Measurements from ENCODE around the gene SAMD11. TPM values are rescaled to one million over a fixed set of nuclear protein-coding genes. Genes with fewer than 3 reads are reported as not detected.

The SAMD11 gene
- polyA plus RNA-seq, 1 donor from 2014 or later = 21.6 TPM

DNA sequence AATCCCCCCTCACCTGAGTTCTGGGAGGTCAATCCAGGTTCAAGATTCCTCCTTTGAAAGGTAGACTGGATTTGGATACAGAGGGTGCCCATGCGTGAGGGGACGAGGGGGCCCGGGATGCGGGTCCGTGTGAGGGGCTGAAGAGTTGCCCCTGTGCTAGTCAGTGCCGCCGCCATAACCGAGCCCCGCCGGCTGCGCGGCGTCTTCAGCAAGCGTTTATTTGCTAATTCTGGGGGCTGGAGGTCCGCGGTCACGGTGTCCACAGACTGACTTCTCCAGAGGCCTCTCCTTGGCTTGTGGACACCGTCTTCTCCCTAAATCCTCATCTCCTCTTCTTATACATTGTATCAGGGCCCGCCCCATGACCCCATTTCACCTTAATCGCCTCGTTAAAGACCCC, 20.9 kb upstream of the SAMD11 start:
- Histone ChIP-seq H3K4me2 (ENCODE audit: low read length) (no peak overlapping the region), H3K27ac (ENCODE audit: low read length) (no peak overlapping the region), H3K79me2 (replicated peaks; ENCODE audit: insufficient read depth, low read length) (no peaks in the 10 kb centered on the region), H3K9ac (ENCODE audit: low read length) (no peak overlapping the region), H3F3A (ENCODE audit: insufficient read depth, low read length, poor library complexity, severe bottlenecking) (no peaks in the 10 kb centered on the region), H4K20me1 (ENCODE audit: insufficient read depth) (no peaks in the 10 kb centered on the region), H3K36me3 (ENCODE audit: insufficient read depth, low read length) (no peaks in the 10 kb centered on the region), H3K9me3 (ENCODE audit: low read length) (no peaks in the 10 kb centered on the region), H3K4me3 (ENCODE audit: low read length) (no peak overlapping the region), H3K27me3 (ENCODE audit: insufficient read depth, low read depth, low read length) (no peaks in the 10 kb centered on the region), H3K9me2 (ENCODE audit: insufficient read depth, low read length) (no peaks in the 10 kb centered on the region), H2AFZ (ENCODE audit: low read depth, low read length) (no peak overlapping the region)
- no peak for TF ChIP-seq RAD21 (conservative IDR thresholded peaks at IDR 0.05)
- no peak for TF ChIP-seq TAF1 (IDR thresholded peaks at IDR 0.05; ENCODE audit: low read depth)
- no peak for TF ChIP-seq EZH2 (IDR thresholded peaks at IDR 0.05; ENCODE audit: borderline replicate concordance, insufficient read depth, low read length, poor library complexity, severe bottlenecking)
- TF ChIP-seq SMC3 (conservative IDR thresholded peaks at IDR 0.05; ENCODE audit: poor library complexity) = no peak
- no peak for TF ChIP-seq POLR2AphosphoS5 (IDR thresholded peaks at IDR 0.05)
- no peak for TF ChIP-seq EP300 (conservative IDR thresholded peaks at IDR 0.05; ENCODE audit: poor library complexity, severe bottlenecking)
- TF ChIP-seq, protein P1, sequence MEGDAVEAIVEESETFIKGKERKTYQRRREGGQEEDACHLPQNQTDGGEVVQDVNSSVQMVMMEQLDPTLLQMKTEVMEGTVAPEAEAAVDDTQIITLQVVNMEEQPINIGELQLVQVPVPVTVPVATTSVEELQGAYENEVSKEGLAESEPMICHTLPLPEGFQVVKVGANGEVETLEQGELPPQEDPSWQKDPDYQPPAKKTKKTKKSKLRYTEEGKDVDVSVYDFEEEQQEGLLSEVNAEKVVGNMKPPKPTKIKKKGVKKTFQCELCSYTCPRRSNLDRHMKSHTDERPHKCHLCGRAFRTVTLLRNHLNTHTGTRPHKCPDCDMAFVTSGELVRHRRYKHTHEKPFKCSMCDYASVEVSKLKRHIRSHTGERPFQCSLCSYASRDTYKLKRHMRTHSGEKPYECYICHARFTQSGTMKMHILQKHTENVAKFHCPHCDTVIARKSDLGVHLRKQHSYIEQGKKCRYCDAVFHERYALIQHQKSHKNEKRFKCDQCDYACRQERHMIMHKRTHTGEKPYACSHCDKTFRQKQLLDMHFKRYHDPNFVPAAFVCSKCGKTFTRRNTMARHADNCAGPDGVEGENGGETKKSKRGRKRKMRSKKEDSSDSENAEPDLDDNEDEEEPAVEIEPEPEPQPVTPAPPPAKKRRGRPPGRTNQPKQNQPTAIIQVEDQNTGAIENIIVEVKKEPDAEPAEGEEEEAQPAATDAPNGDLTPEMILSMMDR (IDR thresholded peaks at IDR 0.05; ENCODE audit: poor library complexity, severe bottlenecking) = no peak

- Histone ChIP-seq H4K20me1 (ENCODE audit: insufficient read depth) (no peaks in the 10 kb centered on the region), H3K27me3 (ENCODE audit: insufficient read depth, low read depth, low read length) (no peaks in the 10 kb centered on the region), H3K9me3 (ENCODE audit: low read length) (no peaks in the 10 kb centered on the region), H3K36me3 (ENCODE audit: insufficient read depth, low read length) (no peaks in the 10 kb centered on the region), H3K4me2 (ENCODE audit: low read length) (no peak overlapping the region), H3K4me3 (ENCODE audit: low read length) (no peak overlapping the region), H3K9ac (ENCODE audit: low read length) (no peak overlapping the region), H3F3A (ENCODE audit: insufficient read depth, low read length, poor library complexity, severe bottlenecking) (no peaks in the 10 kb centered on the region), H3K27ac (ENCODE audit: low read length) (no peak overlapping the region), H2AFZ (ENCODE audit: low read depth, low read length) (no peak overlapping the region), H3K79me2 (replicated peaks; ENCODE audit: insufficient read depth, low read length) (no peaks in the 10 kb centered on the region), H3K9me2 (ENCODE audit: insufficient read depth, low read length) (no peaks in the 10 kb centered on the region)
- TF ChIP-seq, protein P1 (IDR thresholded peaks at IDR 0.05; ENCODE audit: poor library complexity, severe bottlenecking) = no peak
- TF ChIP-seq TAF1 (IDR thresholded peaks at IDR 0.05; ENCODE audit: low read depth) (no peak), MXI1 (conservative IDR thresholded peaks at IDR 0.05; ENCODE audit: poor library complexity, severe bottlenecking) (no peak), POLR2AphosphoS5 (IDR thresholded peaks at IDR 0.05) (no peak), EP300 (conservative IDR thresholded peaks at IDR 0.05; ENCODE audit: poor library complexity, severe bottlenecking) (no peak), EZH2 (IDR thresholded peaks at IDR 0.05; ENCODE audit: borderline replicate concordance, insufficient read depth, low read length, poor library complexity, severe bottlenecking) (no peak), RAD21 (conservative IDR thresholded peaks at IDR 0.05) (no peak), SMC3 (conservative IDR thresholded peaks at IDR 0.05; ENCODE audit: poor library complexity) (no peak)
- TF ChIP-seq, protein P2, sequence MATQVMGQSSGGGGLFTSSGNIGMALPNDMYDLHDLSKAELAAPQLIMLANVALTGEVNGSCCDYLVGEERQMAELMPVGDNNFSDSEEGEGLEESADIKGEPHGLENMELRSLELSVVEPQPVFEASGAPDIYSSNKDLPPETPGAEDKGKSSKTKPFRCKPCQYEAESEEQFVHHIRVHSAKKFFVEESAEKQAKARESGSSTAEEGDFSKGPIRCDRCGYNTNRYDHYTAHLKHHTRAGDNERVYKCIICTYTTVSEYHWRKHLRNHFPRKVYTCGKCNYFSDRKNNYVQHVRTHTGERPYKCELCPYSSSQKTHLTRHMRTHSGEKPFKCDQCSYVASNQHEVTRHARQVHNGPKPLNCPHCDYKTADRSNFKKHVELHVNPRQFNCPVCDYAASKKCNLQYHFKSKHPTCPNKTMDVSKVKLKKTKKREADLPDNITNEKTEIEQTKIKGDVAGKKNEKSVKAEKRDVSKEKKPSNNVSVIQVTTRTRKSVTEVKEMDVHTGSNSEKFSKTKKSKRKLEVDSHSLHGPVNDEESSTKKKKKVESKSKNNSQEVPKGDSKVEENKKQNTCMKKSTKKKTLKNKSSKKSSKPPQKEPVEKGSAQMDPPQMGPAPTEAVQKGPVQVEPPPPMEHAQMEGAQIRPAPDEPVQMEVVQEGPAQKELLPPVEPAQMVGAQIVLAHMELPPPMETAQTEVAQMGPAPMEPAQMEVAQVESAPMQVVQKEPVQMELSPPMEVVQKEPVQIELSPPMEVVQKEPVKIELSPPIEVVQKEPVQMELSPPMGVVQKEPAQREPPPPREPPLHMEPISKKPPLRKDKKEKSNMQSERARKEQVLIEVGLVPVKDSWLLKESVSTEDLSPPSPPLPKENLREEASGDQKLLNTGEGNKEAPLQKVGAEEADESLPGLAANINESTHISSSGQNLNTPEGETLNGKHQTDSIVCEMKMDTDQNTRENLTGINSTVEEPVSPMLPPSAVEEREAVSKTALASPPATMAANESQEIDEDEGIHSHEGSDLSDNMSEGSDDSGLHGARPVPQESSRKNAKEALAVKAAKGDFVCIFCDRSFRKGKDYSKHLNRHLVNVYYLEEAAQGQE (IDR thresholded peaks at IDR 0.05; ENCODE audit: borderline replicate concordance) = no peak
These were observed 20.4 kb upstream of the SAMD11 start for GRCh38 chr1:903305-903704.

Measured in neural cell (in vitro differentiated cells).